HL-60/S4 treated with phorbol 12-myristate 13-acetate at 8.2 ng/mL for 4 days and 3 days (cell line): ENCODE data around the gene EGFL8.
"Not testable (repeated sequence)": the region's sequence is repeated elsewhere in the genome, so short reads cannot be mapped to it uniquely, and the experiment has no call there.

Source experiments
- in situ Hi-C: fragments of 300-500 bp; cut with MboI; formaldehyde crosslinking; loops from 2 replicates; pipeline ENCODE4 v1.15.0; 2022; ENCODE audit warnings: low sequenced_read_pairs

The EGFL8 gene

GRCh38 chr6:32182555-32182981, 18.2 kb downstream of the EGFL8 start:
- in situ Hi-C loops, result no loop called here

GRCh38 chr6:32183030-32183429, 18.6 kb downstream of the EGFL8 start:
- in situ Hi-C loops, result no loop called here

GRCh38 chr6:32183483-32184083, 19.2 kb downstream of the EGFL8 start:
- in situ Hi-C loops, result no loop called here

GRCh38 chr6:32184084-32184640, 19.8 kb downstream of the EGFL8 start, which contains the start of gene AGER:
Gene AGER (minus strand): TSS chr6:32184253. CDS start chr6:32184222, 31 bp downstream.
- in situ Hi-C loops, result no loop called here

- in situ Hi-C loops, result not testable (repeated sequence)
Measured at GRCh38 chr6:32185681-32186131, 21.3 kb downstream of the EGFL8 start.

- in situ Hi-C loops, result not testable (repeated sequence)
Measured at GRCh38 chr6:32186151-32186840, 21.9 kb downstream of the EGFL8 start.

GRCh38 chr6:32187009-32187709, 22.8 kb downstream of the EGFL8 start:
- in situ Hi-C loops, result no loop called here

- in situ Hi-C loops, result not testable (repeated sequence)
Measured at GRCh38 chr6:32187725-32188380, 23.5 kb downstream of the EGFL8 start.

- in situ Hi-C loops, result no loop called here
Measured at GRCh38 chr6:32188381-32189068, 24.1 kb downstream of the EGFL8 start.

GRCh38 chr6:32189069-32189741, 24.8 kb downstream of the EGFL8 start:
- in situ Hi-C loops, result no loop called here

GRCh38 chr6:32189742-32190053, 25.3 kb downstream of the EGFL8 start:
- in situ Hi-C loops, result no loop called here

GRCh38 chr6:32190054-32190851, 25.9 kb downstream of the EGFL8 start, which contains the start of gene PBX2:
Gene PBX2 (minus strand): TSS chr6:32190202. CDS start chr6:32189915, 287 bp downstream.
- in situ Hi-C loops, result no loop called here

- in situ Hi-C loops, result no loop called here
Measured at GRCh38 chr6:32190911-32191677, 26.7 kb downstream of the EGFL8 start.

- in situ Hi-C loops, result no loop called here
Measured at GRCh38 chr6:32191696-32192607, 27.6 kb downstream of the EGFL8 start.

- in situ Hi-C loops, result no loop called here
Measured at GRCh38 chr6:32192608-32193039, 28.2 kb downstream of the EGFL8 start, which contains the start of gene GPSM3. Gene GPSM3 (minus strand): TSS chr6:32192643. CDS start chr6:32192513, 130 bp downstream.

- in situ Hi-C loops, result not testable (repeated sequence)
Measured at GRCh38 chr6:32193096-32193495, 28.7 kb downstream of the EGFL8 start.

- in situ Hi-C loops, result no loop called here
Measured at GRCh38 chr6:32194388-32194787, 30.0 kb downstream of the EGFL8 start.
